Thoracic aorta (tissue), 2 donors: ENCODE results near the gene KLF6. TPM values are rescaled to one million over a fixed set of nuclear protein-coding genes. Genes with fewer than 3 reads are reported as not detected.

Experiments used
- ATAC-seq: fragments of 150-250 bp; one replicate; pipeline ENCODE4 v1.8.0; 2017; ENCODE audit warnings: low read depth; ENCODE audit not compliant: insufficient number of reproducible peaks, low FRiP score
- DNase-seq: peaks from one replicate; pipeline ENCODE4 v3.0.0-alpha.2; 2020; ENCODE audit warnings: low spot score
- H3K27ac ChIP-seq, 2 donors: fragments of 200-600 bp; sonication (generic); 1 replicate in 1 of 2; 2 replicates in 1 of 2; pipeline ENCODE4 v1.5.1; 2016; ENCODE audit warnings: mild to moderate bottlenecking in 2 of 2, moderate library complexity in 2 of 2
- H3K27me3 ChIP-seq: fragments of 200-600 bp; sonication (generic); replicated peaks from 2 replicates; pipeline ENCODE4 v1.6.0; 2016; ENCODE audit warnings: mild to moderate bottlenecking; ENCODE audit not compliant: insufficient read depth
- H3K36me3 ChIP-seq: fragments of 200-600 bp; sonication (generic); one replicate; pipeline ENCODE4 v1.5.1; 2016
- H3K4me1 ChIP-seq, 2 donors: fragments of 200-600 bp; sonication (generic); 1 replicate in 1 of 2; 2 replicates in 1 of 2; pipeline versions ENCODE4 v1.5.1 to v1.6.0; 2016; ENCODE audit warnings: low read depth in 2 of 2, mild to moderate bottlenecking in 1 of 2; ENCODE audit not compliant: control insufficient read depth in 1 of 2
- H3K4me3 ChIP-seq: fragments of 200-600 bp; sonication (generic); 2 replicates; pipeline ENCODE4 v1.5.1; 2016; ENCODE audit warnings: mild to moderate bottlenecking
- H3K9me3 ChIP-seq: fragments of 200-600 bp; sonication (generic); 2 replicates; pipeline ENCODE4 v1.5.1; 2016
- total RNA-seq, 2 donors: library from RNA; depleted of rRNA; stranded (reverse); fragments of >200 nt; gene quantifications; one replicate each; pipeline versions ENCODE4 v1.1.0 to v1.2.3, GENCODE V29; 2016
- TF ChIP-seq, protein P1 (sequence below): fragments of 200-600 bp; sonication (generic); IDR thresholded peaks from one replicate; pipeline ENCODE4 v1.5.1; 2019; ENCODE audit warnings: antibody characterized with exemption

The KLF6 gene
- total RNA-seq, 2 donors from 2014 or later = 170 to 201 TPM

- Histone ChIP-seq H3K27ac (no peak overlapping the region), H3K36me3 (no peaks in the 10 kb centered on the region), H3K9me3 (no peaks in the 10 kb centered on the region), H3K27me3 (no peaks in the 10 kb centered on the region), H3K4me1 (peaks cover 19 to 26% of the 10 kb centered on the region in 2 donors), H3K4me3 (no peak overlapping the region)
- ATAC-seq (no peak), DNase-seq (no peak)
- TF ChIP-seq, protein P1, sequence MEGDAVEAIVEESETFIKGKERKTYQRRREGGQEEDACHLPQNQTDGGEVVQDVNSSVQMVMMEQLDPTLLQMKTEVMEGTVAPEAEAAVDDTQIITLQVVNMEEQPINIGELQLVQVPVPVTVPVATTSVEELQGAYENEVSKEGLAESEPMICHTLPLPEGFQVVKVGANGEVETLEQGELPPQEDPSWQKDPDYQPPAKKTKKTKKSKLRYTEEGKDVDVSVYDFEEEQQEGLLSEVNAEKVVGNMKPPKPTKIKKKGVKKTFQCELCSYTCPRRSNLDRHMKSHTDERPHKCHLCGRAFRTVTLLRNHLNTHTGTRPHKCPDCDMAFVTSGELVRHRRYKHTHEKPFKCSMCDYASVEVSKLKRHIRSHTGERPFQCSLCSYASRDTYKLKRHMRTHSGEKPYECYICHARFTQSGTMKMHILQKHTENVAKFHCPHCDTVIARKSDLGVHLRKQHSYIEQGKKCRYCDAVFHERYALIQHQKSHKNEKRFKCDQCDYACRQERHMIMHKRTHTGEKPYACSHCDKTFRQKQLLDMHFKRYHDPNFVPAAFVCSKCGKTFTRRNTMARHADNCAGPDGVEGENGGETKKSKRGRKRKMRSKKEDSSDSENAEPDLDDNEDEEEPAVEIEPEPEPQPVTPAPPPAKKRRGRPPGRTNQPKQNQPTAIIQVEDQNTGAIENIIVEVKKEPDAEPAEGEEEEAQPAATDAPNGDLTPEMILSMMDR = no peak
These were observed 16.7 kb upstream of the KLF6 start for GRCh38 chr10:3801558-3802192.

DNA sequence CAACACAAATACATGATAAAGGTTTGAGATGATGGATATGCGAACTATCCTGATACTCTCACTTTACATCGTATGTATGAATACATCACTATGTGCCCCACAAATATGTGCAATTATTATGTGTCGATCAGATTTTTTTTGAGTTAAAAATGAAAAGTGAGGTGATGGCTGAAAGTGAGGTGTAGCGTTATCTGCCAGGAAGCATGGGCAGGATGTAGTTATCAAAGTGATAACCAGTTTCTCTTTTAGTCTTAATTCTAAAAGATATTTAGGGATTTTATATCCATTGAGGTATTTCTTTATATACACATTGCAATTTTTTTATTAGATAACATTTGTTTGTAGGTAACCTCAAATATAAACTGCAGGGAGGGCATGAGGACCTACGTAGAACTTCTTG lies 15.6 kb upstream of the KLF6 start:
- Histone ChIP-seq H3K27ac (no peak overlapping the region), H3K36me3 (no peaks in the 10 kb centered on the region), H3K4me1 (peaks cover 8 to 15% of the 10 kb centered on the region in 2 donors), H3K9me3 (no peaks in the 10 kb centered on the region), H3K27me3 (no peaks in the 10 kb centered on the region), H3K4me3 (no peak overlapping the region)
- DNase-seq = no peak
- TF ChIP-seq, protein P1 = no peak
- ATAC-seq = no peak

DNA sequence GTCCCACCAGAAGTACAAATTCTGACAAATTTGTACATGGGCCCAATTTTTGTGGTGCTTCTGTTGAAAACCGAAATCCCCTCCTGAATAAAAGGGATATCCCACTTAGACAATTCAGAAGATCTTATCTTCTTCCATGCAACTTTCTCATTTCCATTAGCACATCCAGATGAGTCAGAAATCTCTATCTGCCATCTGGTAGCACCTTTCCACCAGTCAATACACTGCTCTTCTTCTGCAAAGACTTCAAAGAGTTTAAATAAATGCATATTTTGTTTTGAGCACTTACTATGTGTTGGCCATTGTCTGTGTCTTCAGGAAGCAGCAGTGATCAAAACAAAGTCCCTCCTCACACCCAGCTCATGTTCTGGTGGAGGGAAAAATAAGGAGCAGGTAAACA lies 12.7 kb upstream of the KLF6 start:
- no peak for ATAC-seq

GRCh38 chr10:3793553-3793952 lies 8.5 kb upstream of the KLF6 start:
- ATAC-seq (no peak), DNase-seq (no peak)
- H3K27me3 ChIP-seq = no peaks in the 10 kb centered on the region

More for the DNA sequence above, 12.7 kb upstream of the KLF6 start:
- Histone ChIP-seq H3K9me3 (no peaks in the 10 kb centered on the region), H3K4me1 (no peaks in the 10 kb centered on the region), H3K27ac (no peak overlapping the region), H3K4me3 (no peak overlapping the region), H3K36me3 (no peaks in the 10 kb centered on the region), H3K27me3 (no peaks in the 10 kb centered on the region)
- no peak for DNase-seq
- TF ChIP-seq, protein P1 = no peak

GRCh38 chr10:3792710-3793219 lies 7.8 kb upstream of the KLF6 start:
- TF ChIP-seq, protein P1 = no peak
- Histone ChIP-seq H3K27ac (no peak overlapping the region), H3K4me1 (no peaks in the 10 kb centered on the region), H3K36me3 (no peaks in the 10 kb centered on the region), H3K4me3 (no peak overlapping the region), H3K9me3 (no peaks in the 10 kb centered on the region), H3K27me3 (no peaks in the 10 kb centered on the region)
- DNase-seq (no peak), ATAC-seq (no peak)

More at GRCh38 chr10:3793553-3793952, 8.5 kb upstream of the KLF6 start:
- H3K4me3 ChIP-seq = no peak overlapping the region
- no peaks in the 10 kb centered on the region for H3K9me3 ChIP-seq
- H3K27ac ChIP-seq = no peak overlapping the region
- TF ChIP-seq, protein P1 = no peak
- no peaks in the 10 kb centered on the region for H3K36me3 ChIP-seq
- H3K4me1 ChIP-seq = no peaks in the 10 kb centered on the region
